Astrocyte (in vitro differentiated cells and primary cell): Measurements from ENCODE around the gene VSTM5. TPM values are rescaled to one million over a fixed set of nuclear protein-coding genes. Genes with fewer than 3 reads are reported as not detected.

ENCODE experiments used
- DNase-seq: peaks from one replicate; pipeline ENCODE4 v3.0.0-alpha.2; 2010; ENCODE audit warnings: low read depth
- FAIRE-seq: peaks from 2 replicates; lab custom pipeline; 2011; peaks lifted over from hg19 to GRCh38; lab: Jason Lieb, UNC
- H2AFZ ChIP-seq: 2 replicates; pipeline ENCODE4 v1.6.0; 2012; ENCODE audit warnings: low read depth, low read length, inconsistent platforms
- H3K27ac ChIP-seq: 2 replicates; pipeline ENCODE4 v1.5.1; 2011; ENCODE audit warnings: low read depth, low read length, inconsistent platforms
- H3K27me3 ChIP-seq: 2 replicates; pipeline ENCODE4 v1.6.0; 2011; ENCODE audit warnings: low read length, inconsistent platforms; ENCODE audit not compliant: insufficient read depth
- H3K36me3 ChIP-seq: 2 replicates; pipeline ENCODE4 v1.5.1; 2011; ENCODE audit warnings: low read length, inconsistent platforms; ENCODE audit not compliant: insufficient read depth
- H3K4me1 ChIP-seq: 2 replicates; pipeline ENCODE4 v1.5.1; 2011; ENCODE audit warnings: low read length, inconsistent platforms; ENCODE audit not compliant: insufficient read depth
- H3K4me2 ChIP-seq: 2 replicates; pipeline ENCODE4 v1.6.0; 2012; ENCODE audit warnings: low read length, inconsistent platforms
- H3K4me3 ChIP-seq: 2 replicates; pipeline ENCODE4 v1.5.1; 2011; ENCODE audit warnings: low read depth, mild to moderate bottlenecking, low read length, inconsistent platforms; ENCODE audit not compliant: insufficient read depth
- H3K79me2 ChIP-seq: 2 replicates; pipeline ENCODE4 v1.6.0; 2012; ENCODE audit warnings: mild to moderate bottlenecking, low read length, inconsistent platforms; ENCODE audit not compliant: insufficient read depth
- H3K9ac ChIP-seq: 2 replicates; pipeline ENCODE4 v1.6.0; 2012; ENCODE audit warnings: mild to moderate bottlenecking, low read length, inconsistent platforms
- H3K9me3 ChIP-seq: 2 replicates; pipeline ENCODE4 v1.5.1; 2012; ENCODE audit warnings: low read depth, mild to moderate bottlenecking, low read length, inconsistent platforms; ENCODE audit not compliant: insufficient read depth
- H4K20me1 ChIP-seq: 2 replicates; pipeline ENCODE4 v1.6.0; 2012; ENCODE audit warnings: low read length, inconsistent platforms; ENCODE audit not compliant: insufficient read depth
- H3K27ac Mint-ChIP-seq: one replicate; pipeline ENCODE4 v1.8.0; 2021; ENCODE audit warnings: mild to moderate bottlenecking, mixed read lengths; ENCODE audit not compliant: unreplicated experiment
- H3K27me3 Mint-ChIP-seq: one replicate; pipeline ENCODE4 v1.8.0; 2021; ENCODE audit warnings: low read depth, mixed read lengths; ENCODE audit not compliant: unreplicated experiment
- H3K36me3 Mint-ChIP-seq: one replicate; pipeline ENCODE4 v1.8.0; 2021; ENCODE audit warnings: low read depth, mixed read lengths; ENCODE audit not compliant: unreplicated experiment
- H3K4me1 Mint-ChIP-seq: one replicate; pipeline ENCODE4 v1.8.0; 2021; ENCODE audit warnings: low read depth, mixed read lengths; ENCODE audit not compliant: unreplicated experiment
- H3K4me3 Mint-ChIP-seq: one replicate; pipeline ENCODE4 v1.8.0; 2021; ENCODE audit warnings: mild to moderate bottlenecking, moderate library complexity, mixed read lengths; ENCODE audit not compliant: unreplicated experiment
- H3K9me3 Mint-ChIP-seq: one replicate; pipeline ENCODE4 v1.8.0; 2021; ENCODE audit warnings: mild to moderate bottlenecking, mixed read lengths; ENCODE audit not compliant: unreplicated experiment
- EZH2 ChIP-seq: IDR thresholded peaks from 2 replicates; pipeline ENCODE4 v1.6.1; 2012; ENCODE audit warnings: mild to moderate bottlenecking, low read length, inconsistent platforms; ENCODE audit not compliant: insufficient read depth
- total RNA-seq: library from RNA; stranded (reverse); gene quantifications from 2 replicates; pipeline ENCODE4 v1.2.1, GENCODE V29; 2021
- TF ChIP-seq, protein P1 (sequence below): IDR thresholded peaks from 2 replicates; pipeline ENCODE4 v1.5.1; 2011; ENCODE audit warnings: low read depth, mild to moderate bottlenecking, inconsistent platforms, low read length, moderate library complexity; ENCODE audit not compliant: insufficient read depth

The VSTM5 gene
- total RNA-seq, 1 donor from 2014 or later: 0.45 TPM

DNA sequence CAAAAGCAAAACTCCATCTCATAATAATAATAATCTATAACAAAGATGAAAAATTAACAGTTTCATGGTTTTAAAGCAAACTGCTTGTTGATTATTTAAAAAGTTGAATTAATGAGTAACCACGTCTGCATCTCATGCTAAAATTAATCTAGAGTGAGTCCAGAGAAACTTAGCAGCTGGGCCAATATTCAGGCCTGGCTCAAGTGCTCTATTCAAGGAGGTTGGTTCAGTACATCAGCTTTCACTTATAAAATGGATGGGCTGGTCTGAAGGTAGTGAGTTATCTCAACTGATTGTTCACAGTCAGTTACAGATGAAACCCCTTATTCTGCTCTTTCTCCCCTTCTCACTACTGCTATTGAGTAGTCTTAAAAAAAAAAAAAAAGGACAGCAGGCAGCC is 23.1 kb downstream of the VSTM5 start:
- DNase-seq (no peak), FAIRE-seq (no peak)
- Histone ChIP-seq H3K36me3 (no peaks in the 10 kb centered on the region), H3K9me3 (no peaks in the 10 kb centered on the region), H3K79me2 (no peaks in the 10 kb centered on the region), H3K27ac (no peak overlapping the region), H2AFZ (no peak overlapping the region), H4K20me1 (no peaks in the 10 kb centered on the region), H3K4me1 (no peaks in the 10 kb centered on the region), H3K4me3 (no peak overlapping the region), H3K27me3 (no peaks in the 10 kb centered on the region), H3K9ac (no peak overlapping the region), H3K4me2 (no peak overlapping the region)
- H3K4me1 Mint-ChIP-seq: no peaks in the 10 kb centered on the region
- no peaks in the 10 kb centered on the region for H3K36me3 Mint-ChIP-seq
- no peak overlapping the region for H3K27ac Mint-ChIP-seq
- TF ChIP-seq, protein P1, sequence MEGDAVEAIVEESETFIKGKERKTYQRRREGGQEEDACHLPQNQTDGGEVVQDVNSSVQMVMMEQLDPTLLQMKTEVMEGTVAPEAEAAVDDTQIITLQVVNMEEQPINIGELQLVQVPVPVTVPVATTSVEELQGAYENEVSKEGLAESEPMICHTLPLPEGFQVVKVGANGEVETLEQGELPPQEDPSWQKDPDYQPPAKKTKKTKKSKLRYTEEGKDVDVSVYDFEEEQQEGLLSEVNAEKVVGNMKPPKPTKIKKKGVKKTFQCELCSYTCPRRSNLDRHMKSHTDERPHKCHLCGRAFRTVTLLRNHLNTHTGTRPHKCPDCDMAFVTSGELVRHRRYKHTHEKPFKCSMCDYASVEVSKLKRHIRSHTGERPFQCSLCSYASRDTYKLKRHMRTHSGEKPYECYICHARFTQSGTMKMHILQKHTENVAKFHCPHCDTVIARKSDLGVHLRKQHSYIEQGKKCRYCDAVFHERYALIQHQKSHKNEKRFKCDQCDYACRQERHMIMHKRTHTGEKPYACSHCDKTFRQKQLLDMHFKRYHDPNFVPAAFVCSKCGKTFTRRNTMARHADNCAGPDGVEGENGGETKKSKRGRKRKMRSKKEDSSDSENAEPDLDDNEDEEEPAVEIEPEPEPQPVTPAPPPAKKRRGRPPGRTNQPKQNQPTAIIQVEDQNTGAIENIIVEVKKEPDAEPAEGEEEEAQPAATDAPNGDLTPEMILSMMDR: no peak
- H3K27me3 Mint-ChIP-seq: no peaks in the 10 kb centered on the region
- H3K4me3 Mint-ChIP-seq: no peak overlapping the region
- peaks cover 2% of the 10 kb centered on the region for H3K9me3 Mint-ChIP-seq

DNA sequence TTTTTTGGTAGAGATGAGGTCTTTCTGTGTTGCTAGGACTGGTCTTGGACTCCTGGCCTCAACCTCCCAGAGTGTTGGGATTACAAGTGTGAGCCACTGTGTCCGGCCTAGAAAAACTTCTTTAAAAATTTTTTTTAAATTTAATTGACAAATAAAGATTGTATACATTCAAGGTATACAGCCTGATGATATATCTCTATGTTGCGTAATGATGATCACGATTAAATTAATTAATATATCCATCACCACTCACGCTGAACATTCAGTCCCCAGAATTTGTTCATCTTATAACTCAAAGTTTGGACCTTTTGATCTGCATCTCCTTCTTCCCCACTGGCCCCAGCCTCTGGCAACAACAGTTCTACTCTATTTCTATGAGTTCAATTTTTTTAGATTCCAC is 27.2 kb downstream of the VSTM5 start:
- H3K36me3 ChIP-seq: no peaks in the 10 kb centered on the region
- FAIRE-seq: no peak
- TF ChIP-seq, protein P1: no peak
- no peak for TF ChIP-seq EZH2

DNA sequence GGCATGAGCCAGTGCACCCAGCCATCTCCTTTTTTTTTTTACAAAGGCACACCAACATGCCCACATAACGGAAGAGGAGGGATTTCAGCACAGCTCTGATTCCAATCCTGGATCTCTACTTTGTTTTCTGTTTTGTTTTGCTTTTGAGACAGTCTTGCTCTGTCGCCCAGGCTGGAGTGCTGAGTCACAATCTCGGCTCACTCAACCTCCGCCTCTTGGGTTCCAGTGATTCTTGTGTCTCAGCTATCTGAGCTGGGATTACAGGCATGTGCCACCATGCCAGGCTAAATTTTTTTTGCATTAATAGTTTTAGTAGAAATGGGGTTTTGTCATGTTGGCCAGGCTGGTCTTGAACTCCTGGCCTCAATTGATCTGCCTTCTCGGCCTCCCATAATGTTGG is 28.1 kb downstream of the VSTM5 start:
- no peak for TF ChIP-seq EZH2
- TF ChIP-seq, protein P1: no peak

More for the DNA sequence above, 27.2 kb downstream of the VSTM5 start:
- Histone ChIP-seq H3K9me3 (no peaks in the 10 kb centered on the region), H3K79me2 (no peaks in the 10 kb centered on the region), H4K20me1 (no peaks in the 10 kb centered on the region), H2AFZ (no peak overlapping the region), H3K4me3 (no peak overlapping the region), H3K9ac (no peak overlapping the region), H3K27ac (no peak overlapping the region), H3K4me1 (no peaks in the 10 kb centered on the region), H3K4me2 (no peak overlapping the region), H3K27me3 (no peaks in the 10 kb centered on the region)
- Mint-ChIP-seq H3K27me3 (no peaks in the 10 kb centered on the region), H3K27ac (no peak overlapping the region), H3K9me3 (peaks cover 1% of the 10 kb centered on the region), H3K4me1 (no peaks in the 10 kb centered on the region), H3K36me3 (no peaks in the 10 kb centered on the region), H3K4me3 (no peak overlapping the region)
- DNase-seq: no peak

More for the DNA sequence above, 28.1 kb downstream of the VSTM5 start:
- Histone ChIP-seq H3K9me3 (no peaks in the 10 kb centered on the region), H3K36me3 (no peaks in the 10 kb centered on the region), H4K20me1 (no peaks in the 10 kb centered on the region), H3K4me3 (no peak overlapping the region), H3K4me2 (no peak overlapping the region), H3K27ac (no peak overlapping the region), H3K4me1 (no peaks in the 10 kb centered on the region), H2AFZ (no peak overlapping the region), H3K79me2 (no peaks in the 10 kb centered on the region), H3K9ac (no peak overlapping the region), H3K27me3 (no peaks in the 10 kb centered on the region)
- peaks cover 1% of the 10 kb centered on the region for H3K9me3 Mint-ChIP-seq
- FAIRE-seq (no peak), DNase-seq (no peak)
- no peaks in the 10 kb centered on the region for H3K4me1 Mint-ChIP-seq
- no peaks in the 10 kb centered on the region for H3K27me3 Mint-ChIP-seq
- H3K36me3 Mint-ChIP-seq: no peaks in the 10 kb centered on the region
- H3K27ac Mint-ChIP-seq: no peak overlapping the region
- no peak overlapping the region for H3K4me3 Mint-ChIP-seq
